GM21529 (cell line): ENCODE results near the gene ADARB2.
"Not testable (repeated sequence)": the region's sequence is repeated elsewhere in the genome, so short reads cannot be mapped to it uniquely, and the experiment has no call there.

Source experiments
- ATAC-seq: cut with Tn5 transposase; IDR thresholded peaks from one replicate; pipeline ENCODE4 v1.9.1; 2021; ENCODE audit not compliant: unreplicated experiment

Gene ADARB2

DNA sequence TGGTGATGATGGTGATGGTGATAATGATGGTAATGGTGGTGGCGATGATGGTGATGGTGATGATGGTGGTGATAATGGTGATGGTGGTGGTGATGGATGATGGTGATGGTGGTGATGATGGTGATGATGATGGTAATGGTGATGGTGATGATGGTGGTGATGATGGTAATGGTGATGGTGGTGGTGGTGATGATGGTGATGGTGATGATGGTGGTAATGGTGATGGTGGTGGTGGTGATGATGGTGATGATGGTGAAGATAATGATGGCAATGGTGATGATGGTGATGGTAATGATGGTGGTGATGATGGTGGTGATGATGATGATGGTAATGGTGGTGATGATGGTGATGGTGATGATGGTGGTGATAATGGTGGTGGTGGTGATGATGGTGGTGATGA lies 517.5 kb downstream of the ADARB2 start:
- ATAC-seq: not testable (repeated sequence)

DNA sequence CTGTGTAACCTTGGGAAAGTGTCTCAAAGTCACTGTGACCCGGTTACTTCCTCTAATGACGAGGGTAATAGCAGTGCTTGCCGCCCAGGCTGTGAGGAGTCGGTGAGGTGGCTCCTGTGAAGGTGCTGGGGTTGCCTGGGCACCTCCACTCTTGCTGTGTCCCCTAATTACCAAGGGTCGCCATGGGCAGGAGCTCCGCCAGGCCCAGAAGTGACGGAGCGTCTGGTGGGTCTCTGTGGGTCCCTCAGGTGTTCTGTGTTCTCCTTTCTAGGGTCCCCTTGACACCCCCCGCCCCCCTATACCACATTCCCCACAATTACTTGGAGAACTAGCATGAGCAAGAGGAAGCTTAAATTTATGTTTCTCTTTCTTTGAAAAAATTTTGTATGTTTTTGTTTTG lies 519.7 kb downstream of the ADARB2 start:
- no peak for ATAC-seq

DNA sequence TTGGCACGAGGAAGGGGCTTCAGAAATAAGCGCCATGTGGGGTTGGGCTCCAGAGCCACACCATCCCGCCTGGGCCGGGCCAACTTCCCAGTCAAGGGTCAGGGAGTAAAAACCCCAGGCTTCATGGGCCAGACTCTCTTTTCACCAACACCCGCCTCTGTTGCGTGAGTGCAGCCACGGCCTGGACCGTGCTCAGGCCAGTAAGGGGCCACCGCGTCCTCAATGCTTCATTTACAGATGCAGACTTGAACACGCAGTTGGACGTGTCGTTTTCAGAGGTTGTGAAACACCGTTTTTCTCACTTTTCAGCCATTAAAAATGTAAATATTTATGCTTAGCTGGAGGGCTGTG lies 520.1 kb downstream of the ADARB2 start:
- ATAC-seq: no peak

DNA sequence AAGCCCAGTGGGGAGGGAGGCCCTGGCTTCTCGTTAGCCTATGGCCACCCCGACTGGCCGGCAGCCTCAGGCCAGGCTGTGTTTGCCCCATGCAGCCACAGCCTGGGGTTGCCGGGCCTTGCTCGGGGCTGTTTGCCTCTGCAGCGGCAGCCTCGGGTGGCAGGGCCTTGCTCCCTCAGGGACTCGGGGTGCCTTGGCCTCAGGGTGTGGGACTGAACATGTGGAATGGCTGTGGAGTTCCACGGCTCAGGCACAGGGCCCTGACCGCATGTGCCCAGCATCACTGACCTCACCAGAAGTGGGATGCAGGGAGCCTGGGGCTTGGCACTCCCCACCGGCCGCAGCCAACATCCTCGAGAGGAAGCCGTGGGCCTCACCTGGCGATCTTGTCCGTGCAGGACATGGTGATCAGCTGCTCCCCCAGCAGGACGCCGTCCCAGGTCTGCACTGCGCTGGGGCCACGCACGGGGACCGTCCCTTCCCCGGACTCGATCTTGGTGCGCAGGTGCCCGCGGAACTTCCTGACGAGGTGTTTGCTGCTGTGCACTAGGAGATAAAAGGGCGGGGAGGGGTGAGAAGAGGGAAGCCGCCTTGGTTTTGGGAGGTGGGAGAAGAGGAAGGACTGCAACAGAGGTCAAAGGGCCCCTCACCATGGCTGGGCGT lies 520.6 kb downstream of the ADARB2 start:
- ATAC-seq: no peak

DNA sequence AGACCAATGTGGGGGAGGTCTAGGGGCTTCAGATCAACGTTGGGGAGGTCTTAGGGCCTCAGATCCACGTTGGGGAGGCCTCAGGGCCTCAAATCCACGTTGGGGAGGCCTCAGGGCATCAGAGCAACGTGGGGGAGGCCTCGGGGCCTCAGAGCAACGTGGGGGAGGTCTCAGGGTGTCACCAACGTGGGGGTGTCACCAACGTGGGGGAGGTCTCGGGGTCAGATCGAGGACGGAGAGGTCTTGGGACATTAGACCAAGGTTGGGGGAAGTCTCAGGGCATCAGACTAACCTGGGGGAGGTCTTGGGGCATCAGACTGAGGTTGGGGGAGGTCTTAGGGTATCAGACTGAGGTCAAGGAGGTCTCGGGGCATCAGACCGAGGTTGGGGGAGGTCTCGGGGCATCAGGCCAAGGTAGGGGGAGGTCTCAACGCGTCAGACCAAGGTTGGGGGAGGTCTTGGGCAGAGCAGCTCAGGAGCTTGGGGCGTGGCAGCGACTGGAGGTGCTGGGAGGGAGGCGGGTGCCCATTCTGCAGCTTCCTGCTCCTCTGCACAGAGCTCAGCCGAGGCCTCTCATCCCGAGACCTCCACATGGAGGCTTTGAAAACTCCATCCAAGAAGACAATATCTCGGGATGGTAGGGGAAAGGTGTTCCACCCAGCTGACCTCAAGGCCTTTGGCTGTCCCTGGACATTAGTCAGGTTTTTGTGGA lies 521.3 kb downstream of the ADARB2 start:
- no peak for ATAC-seq

DNA sequence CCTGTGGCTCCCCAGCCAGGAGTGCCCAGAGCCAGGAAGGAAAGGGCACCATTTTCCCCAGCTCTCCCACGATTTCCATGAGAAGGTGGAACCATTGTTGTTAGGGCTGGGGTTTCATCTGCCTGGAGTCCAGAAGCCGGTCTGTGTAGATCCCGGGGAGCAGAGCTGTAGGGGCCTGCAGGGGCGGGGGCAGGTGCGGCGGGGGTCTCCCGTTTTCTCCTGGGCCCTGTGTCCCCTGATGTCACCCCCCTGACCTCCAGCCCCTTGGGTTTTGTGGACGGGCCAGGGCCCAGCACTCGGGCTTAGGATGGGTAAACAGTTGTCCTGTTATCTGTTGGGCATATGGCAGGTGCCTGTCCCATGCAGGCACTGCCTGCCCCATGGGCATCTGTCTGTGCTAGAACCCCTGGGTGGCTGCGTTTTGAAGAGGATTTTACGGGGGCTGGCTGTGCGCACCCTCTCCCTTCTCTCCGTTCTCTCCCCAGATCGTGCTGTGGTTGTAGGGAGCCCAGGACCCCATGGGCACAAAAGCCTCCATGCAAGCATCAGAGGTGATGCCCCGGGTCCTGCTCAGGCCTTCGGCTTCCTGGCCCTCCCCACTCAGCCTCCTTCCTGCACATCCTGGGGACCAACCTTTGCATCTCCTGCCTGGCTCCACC lies 522.3 kb downstream of the ADARB2 start:
- ATAC-seq: no peak

DNA sequence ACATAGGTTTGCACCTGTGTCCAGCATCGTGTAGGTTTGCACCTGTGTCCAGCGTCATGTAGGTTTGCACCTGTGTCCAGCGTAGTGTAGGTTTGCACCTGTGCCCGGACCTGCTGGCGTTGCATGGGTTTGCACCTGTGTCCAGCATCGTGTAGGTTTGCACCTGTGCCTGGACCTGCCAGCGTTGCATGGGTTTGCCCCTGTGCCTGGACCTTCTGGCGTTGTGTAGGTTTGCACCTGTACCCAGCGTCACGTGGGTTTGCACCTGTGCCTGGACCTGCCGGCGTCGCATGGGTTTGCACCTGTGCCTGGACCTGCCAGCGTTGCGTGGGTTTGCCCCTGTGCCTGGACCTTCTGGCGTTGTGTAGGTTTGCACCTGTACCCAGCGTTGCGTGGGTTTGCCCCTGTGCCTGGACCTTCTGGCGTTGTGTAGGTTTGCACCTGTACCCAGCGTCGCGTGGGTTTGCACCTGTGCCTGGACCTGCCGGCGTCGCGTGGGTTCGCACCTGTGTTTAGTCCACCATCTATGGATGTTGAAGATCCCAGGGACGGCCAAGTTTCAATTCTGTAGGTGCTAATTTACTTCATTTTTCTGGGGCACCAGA lies 523.2 kb downstream of the ADARB2 start:
- ATAC-seq: no peak

DNA sequence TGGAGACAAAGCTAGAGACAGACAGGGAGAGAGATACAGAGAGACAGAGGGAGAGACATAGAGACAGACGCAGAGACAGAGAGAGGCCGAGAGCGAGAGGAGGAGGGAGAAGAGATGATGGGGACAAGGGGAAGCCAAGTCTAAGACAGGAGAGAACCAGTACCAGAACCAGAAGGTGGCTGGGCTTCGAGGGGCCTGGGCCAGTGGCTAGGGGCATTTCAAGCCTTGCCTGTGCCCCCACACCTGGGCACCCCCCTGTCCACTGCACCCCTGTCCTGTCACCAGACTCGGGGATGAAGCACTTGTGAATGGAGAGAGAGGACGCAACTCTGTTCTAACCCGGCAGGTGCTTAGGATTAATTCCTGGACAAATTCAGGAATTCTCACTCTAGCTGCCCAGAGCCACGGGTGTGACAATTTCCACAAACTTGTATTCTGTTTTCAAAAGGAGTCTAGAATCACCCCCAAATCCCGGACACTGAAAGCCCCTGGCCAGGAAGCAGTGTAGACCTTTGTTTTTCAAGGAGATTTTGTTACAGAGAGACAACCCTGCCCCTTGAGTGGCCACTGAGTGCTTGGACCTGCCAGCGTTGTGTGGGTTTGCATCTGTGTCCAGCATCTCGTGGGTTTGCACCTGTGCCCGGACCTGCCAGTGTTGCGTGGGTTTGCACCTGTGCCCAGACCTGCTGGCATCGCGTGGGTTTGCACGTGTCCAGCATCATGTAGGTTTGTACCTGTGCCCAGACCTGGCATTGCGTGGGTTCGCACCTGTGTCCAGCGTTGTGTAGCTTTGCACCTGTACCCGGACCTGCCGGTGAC lies 523.9 kb downstream of the ADARB2 start:
- no peak for ATAC-seq

DNA sequence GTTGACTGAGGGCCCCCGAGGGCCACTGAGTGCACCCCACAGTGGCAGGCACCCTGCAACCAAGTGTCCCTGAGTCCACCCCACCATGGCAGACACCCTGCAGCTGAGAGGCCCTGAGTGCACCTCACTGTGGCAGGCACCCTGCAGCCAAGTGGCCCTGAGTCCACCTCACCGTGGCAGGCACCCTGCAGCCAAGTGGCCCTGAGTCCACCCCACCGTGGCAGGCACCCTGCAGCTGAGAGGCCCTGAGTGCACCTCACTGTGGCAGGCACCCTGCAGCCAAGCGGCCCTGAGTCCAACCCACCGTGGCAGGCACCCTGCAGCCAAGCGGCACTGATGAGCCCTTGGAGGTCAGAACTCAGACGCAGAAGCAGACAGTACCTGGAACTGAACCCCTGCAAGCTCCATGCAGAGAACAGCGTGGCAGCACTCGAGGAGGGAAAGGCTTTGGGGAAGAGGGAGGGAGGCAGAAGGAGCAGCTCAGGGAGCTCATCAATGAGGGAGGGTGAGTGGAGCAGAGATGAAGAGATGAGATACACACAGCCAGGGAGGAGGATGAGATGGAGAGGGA lies 524.7 kb downstream of the ADARB2 start:
- ATAC-seq: no peak

DNA sequence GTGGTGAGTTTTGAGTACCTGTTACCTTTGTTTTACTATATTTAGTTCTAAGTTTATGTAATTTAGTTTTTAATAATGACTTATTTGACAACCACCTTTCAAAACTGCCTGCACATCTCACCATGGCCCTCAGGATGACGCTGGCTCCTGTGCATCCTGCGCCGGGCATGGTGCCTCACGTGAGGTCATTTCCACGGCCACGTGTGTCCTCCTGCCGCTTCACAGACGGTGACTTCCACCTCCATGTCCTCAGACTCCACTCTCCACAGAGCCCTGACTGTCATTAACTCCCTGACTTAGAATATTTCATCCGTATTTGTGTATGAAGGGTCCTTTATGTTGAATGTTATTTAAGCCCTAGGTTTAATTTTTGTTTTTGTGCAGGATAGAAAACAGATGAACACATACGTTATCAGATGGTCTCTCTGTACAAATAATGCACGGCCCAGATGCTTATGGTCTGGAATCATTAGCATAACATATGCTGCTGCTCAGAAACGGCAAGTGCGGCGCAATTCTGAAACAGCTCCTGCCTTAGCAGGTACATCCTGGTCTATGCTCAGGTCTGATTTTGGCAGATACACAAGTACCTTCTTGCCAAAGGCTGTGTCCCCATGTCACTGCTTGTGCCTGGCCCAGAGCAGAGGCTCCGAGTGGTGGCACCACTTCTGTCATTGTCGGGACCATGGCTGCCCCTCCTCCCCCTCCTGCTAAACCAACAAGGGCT lies 525.3 kb downstream of the ADARB2 start:
- ATAC-seq: no peak

DNA sequence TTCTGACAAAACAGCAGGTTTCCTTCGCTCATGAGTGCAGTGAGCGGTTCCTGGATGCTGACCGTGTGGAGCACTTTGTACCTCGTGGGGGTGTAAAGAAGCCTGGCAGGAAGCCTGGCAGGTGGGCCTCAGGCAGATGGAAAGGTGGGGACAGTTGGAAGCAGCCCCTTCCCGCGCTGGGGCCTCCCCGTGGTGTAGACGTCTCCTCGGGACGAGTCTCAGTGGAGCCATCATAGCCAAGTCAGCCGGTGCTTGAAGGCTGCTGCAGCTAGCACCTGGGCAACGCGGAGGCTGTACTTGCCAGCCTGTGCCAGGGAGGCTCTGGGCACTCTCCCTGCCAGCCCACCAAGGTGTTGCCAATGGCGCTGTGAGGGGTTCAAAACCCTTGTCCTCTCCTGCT lies 526.7 kb downstream of the ADARB2 start:
- no peak for ATAC-seq

DNA sequence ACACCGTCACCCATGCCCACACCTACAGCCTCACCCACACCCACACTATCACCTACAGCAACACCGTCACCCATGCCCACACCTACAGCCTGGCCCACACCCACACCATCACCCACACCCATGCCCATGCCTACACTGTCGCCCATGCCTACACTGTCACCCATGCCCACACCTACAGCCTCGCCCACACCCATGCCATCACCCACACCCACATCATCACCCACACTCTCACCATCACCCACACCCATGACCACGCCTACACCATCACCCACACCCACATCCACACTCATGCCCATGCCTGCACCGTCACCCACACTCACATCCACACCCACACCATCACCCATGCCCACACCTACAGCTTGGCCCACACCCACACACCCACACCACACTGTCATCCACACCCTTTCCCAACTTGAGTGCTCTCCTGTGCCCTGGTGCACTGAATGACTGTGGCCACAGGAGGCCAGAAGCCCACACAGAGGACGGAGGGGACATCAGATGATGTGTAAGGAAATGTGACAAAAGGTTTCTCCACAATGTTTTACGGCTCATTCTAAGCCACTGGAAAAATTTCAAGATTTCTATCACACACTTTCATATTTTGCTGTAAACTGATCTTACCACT lies 527.9 kb downstream of the ADARB2 start:
- ATAC-seq: no peak

DNA sequence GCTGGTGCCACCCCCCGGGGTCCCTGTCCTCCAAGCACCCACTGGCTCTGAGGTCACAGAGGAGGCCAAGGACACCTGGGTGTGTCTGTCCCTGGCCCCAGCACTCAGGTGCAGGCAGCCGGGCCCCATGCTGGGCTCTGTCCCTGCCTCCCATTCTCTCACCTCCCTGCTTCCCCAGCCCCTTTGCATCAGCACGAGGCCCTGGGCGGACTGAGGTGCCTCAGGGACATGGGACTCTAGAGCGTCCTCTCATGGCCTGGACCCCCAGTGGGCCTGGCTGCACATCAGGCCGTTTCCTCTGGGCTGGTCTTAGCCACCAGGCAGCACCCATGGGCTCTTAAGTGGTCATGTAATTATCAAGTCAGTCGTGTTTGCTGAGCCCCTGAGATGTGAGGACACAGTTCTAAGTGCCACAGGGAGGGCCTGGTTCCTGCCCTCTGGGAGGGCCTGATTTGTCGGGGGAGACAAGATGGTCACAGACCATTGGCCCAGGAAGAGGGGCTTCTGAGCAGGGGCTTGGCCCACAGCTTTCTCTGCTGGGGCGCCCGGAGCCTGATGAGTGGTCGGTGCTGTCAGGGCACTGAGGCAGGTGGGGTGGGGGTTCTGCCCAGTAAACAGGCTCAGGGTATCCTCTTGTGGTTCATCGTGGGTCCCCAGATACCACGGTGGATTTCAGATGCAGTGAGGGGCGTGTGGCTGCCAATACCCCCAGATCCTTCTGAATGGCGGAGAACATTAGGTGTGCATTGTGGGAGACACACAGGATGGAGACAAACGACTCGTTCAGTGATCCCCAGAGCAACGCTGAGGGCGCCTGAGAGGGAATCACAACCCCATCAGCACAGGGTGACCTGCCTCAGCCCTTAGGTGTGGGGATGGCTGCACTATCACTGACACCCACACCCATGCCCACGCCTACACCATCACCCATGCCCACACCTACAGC lies 528.7 kb downstream of the ADARB2 start:
- ATAC-seq: no peak

DNA sequence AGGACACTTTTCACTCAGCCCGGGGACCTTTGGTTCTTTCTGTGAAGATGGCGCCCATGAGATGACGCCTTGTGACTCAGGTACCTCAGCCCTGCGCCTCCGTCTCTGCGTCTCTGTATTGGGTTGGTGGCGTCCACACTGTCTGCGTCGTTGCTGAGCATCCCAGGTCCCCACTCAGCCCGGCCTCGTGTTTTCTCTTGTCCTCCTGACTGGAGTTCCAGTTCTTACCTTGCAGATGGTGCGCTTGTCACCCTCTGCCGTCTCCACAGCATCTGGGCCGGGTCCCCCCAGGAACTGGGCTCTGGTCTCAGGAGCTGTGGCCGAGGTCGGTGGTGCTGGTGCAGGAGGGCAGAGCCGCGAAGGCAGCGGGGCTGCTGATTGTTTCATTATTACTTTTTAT lies 530.7 kb downstream of the ADARB2 start:
- no peak for ATAC-seq

DNA sequence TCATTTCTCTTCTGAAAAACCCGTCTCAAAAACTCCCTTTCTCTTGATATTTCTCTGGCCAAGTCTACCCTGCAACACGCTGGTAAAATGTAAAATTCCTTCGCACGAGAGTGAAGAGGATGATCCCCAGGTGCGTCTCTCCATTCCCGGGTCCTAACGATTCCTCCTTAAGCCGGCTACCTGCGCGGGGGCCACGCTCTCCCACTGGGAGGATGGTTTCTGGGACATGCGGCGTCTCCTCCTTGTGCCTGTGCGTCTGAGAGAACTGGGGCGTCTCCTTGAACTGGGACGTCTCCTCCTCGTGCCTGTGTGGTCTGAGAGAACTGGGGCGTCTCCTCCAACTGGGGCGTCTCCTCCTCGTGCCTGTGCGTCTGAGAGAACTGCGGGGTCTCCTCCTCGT lies 531.2 kb downstream of the ADARB2 start:
- no peak for ATAC-seq

DNA sequence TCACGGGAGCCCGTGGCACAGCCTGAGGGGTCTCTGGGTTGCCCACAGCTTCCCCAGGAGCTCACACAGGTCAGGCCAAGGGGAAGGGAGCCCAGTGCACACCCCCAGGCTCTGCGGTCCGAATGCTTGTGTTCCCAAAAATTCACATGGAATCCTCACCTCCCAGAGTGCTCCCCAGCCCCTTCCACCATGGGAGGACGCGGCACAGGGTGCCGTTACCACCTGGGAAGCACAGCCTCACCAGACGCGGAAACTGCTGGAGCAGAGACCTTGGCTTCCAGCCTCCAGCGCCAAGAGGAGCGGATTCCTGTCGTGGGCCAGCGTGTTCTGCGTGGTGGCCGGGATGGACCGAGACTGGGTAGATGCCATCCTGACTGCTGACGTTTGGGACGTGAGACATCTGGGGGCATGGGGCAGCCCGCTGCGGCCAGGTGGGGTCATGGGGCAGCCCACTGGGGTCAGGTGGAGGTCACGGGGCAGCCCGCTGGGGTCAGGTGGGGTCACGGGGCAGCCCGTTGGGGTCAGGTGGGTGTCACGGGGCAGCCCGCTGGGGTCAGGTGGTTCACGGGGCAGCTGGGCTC lies 531.8 kb downstream of the ADARB2 start:
- no peak for ATAC-seq

DNA sequence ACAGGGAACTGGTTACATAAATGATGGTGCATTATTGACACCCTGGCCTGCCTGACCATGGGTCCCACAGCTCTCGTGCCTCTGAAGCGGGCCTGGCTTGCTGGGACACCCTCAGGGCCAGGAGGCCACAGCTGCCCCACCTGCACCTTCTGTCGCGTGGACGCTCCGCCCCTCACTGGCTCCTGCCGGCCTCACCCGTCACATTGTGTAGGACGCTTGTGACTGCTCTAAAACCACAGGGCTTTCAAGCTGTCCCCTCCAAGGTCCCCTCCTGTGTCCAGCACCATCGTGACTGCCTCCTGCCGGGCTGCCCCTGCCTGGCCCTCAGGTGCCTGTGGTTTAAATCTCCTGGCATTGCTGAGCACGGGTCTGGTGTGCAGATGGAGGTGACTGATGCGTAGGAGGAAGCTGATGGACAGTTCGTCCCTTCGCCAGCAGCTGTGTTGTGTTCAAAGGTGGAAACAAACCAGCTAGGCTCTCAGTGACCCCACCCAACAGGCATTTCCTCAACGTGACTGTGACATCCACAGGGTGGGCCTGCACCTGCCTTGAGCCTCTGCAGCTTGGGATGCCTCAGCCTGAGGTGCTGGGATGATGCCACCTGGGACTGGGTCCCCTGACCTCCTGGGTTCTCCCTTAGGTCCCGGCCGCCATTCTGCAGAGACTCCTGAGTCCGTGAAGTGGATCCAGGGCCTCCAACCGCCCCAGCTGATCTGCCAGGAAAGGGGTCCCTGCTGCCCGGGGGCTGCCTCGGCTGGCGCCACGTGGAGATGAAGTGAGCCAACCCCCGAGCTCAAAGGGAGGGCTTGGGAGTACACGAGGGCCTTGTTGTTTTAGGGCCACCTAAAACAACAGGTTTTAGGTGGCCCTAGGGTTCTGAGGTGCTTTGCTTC lies 532.6 kb downstream of the ADARB2 start:
- no peak for ATAC-seq
